SK-MEL-5 (cell line): ENCODE results near the gene DUSP5. TPM values are rescaled to one million over a fixed set of nuclear protein-coding genes. Genes with fewer than 3 reads are reported as not detected.
"Not testable (repeated sequence)": the region's sequence is repeated elsewhere in the genome, so short reads cannot be mapped to it uniquely, and the experiment has no call there.

Source experiments
- DNase-seq: peaks from one replicate; pipeline ENCODE4 v3.0.0-alpha.2; 2016; ENCODE audit warnings: low read depth, low spot score
- in situ Hi-C: cut with HindIII; loops from 2 replicates; pipeline ENCODE4 v1.10.0; 2016; ENCODE audit warnings: low sequenced_read_pairs, high pct_unique_total_duplicates, low pct_unique_long_range_greater_than_20kb
- total RNA-seq: library from RNA; depleted of rRNA; stranded (reverse); fragments of >200 nt; shearing (Covaris generic); gene quantifications from 2 replicates; pipeline ENCODE4 v1.2.3, GENCODE V29; 2014

DUSP5 gene
- total RNA-seq, 1 experiment from 2014 or later: 2.7 TPM

- no peak for DNase-seq
- in situ Hi-C loops: loop anchor here (25.0 kb wide), 1 partner anchor 191 kb away; no protein-coding TSS in a partner anchor
Observed at GRCh38 chr10:110528224-110528996, 30.7 kb downstream of the DUSP5 start.

- in situ Hi-C loops: loop anchor here (25.0 kb wide), 1 partner anchor 192 kb away; no protein-coding TSS in a partner anchor
- not testable (repeated sequence) for DNase-seq
Observed at GRCh38 chr10:110528997-110529524, 31.4 kb downstream of the DUSP5 start.

- no peak for DNase-seq
- in situ Hi-C loops: loop anchor here (25.0 kb wide), 1 partner anchor 192 kb away; no protein-coding TSS in a partner anchor
Observed at GRCh38 chr10:110529596-110530011, 31.9 kb downstream of the DUSP5 start.

- in situ Hi-C loops: loop anchor here (25.0 kb wide), 1 partner anchor 193 kb away; no protein-coding TSS in a partner anchor
- no peak for DNase-seq
Observed at GRCh38 chr10:110530131-110530831, 32.6 kb downstream of the DUSP5 start.

- in situ Hi-C loops: loop anchor here (25.0 kb wide), 1 partner anchor 194 kb away; no protein-coding TSS in a partner anchor
- no peak for DNase-seq
Observed at GRCh38 chr10:110531687-110532086, 34.0 kb downstream of the DUSP5 start.

GRCh38 chr10:110532628-110533027, 34.9 kb downstream of the DUSP5 start:
- not testable (repeated sequence) for DNase-seq
- in situ Hi-C loops: loop anchor here (25.0 kb wide), 1 partner anchor 195 kb away; no protein-coding TSS in a partner anchor

- in situ Hi-C loops: loop anchor here (25.0 kb wide), 1 partner anchor 196 kb away; no protein-coding TSS in a partner anchor
- DNase-seq: no peak
Observed at GRCh38 chr10:110533149-110533548, 35.4 kb downstream of the DUSP5 start.

GRCh38 chr10:110534571-110534970, 36.9 kb downstream of the DUSP5 start:
- DNase-seq: no peak
- in situ Hi-C loops: loop anchor here (25.0 kb wide), 1 partner anchor 197 kb away; no protein-coding TSS in a partner anchor

GRCh38 chr10:110535958-110536891, 38.5 kb downstream of the DUSP5 start:
- in situ Hi-C loops: loop anchor here (25.0 kb wide), 1 partner anchor 199 kb away; no protein-coding TSS in a partner anchor
- DNase-seq: peak; percentile 39

- in situ Hi-C loops: loop anchor here (25.0 kb wide), 1 partner anchor 202 kb away; no protein-coding TSS in a partner anchor
- DNase-seq: no peak
Observed at GRCh38 chr10:110539091-110539490, 41.4 kb downstream of the DUSP5 start.

GRCh38 chr10:110540031-110540430, 42.3 kb downstream of the DUSP5 start:
- DNase-seq: no peak
- in situ Hi-C loops: loop anchor here (25.0 kb wide), 1 partner anchor 203 kb away; no protein-coding TSS in a partner anchor

GRCh38 chr10:110544958-110545537, 47.3 kb downstream of the DUSP5 start:
- in situ Hi-C loops: loop anchor here (25.0 kb wide), 1 partner anchor 208 kb away; no protein-coding TSS in a partner anchor
- peak; percentile 21 for DNase-seq

GRCh38 chr10:110546077-110546476, 48.4 kb downstream of the DUSP5 start:
- in situ Hi-C loops: loop anchor here (25.0 kb wide), 1 partner anchor 209 kb away; no protein-coding TSS in a partner anchor

GRCh38 chr10:110546499-110547110, 48.9 kb downstream of the DUSP5 start:
- DNase-seq: no peak
- in situ Hi-C loops: loop anchor here (25.0 kb wide), 1 partner anchor 209 kb away; no protein-coding TSS in a partner anchor

More at GRCh38 chr10:110546077-110546476, 48.4 kb downstream of the DUSP5 start:
- DNase-seq: no peak

- in situ Hi-C loops: loop anchor here (25.0 kb wide), 1 partner anchor 210 kb away; no protein-coding TSS in a partner anchor
- DNase-seq: peak; percentile 72
Observed at GRCh38 chr10:110547139-110547761, 49.5 kb downstream of the DUSP5 start.
